AG04449 (cell line): ENCODE measurements around the gene LIG1.

ENCODE experiments used
- CTCF ChIA-PET: fragments of 350-600 bp; formaldehyde crosslinking; extraction: SDS; loops from one replicate; lab custom pipeline; 2021; ENCODE audit warnings: antibody characterized with exemption; lab: Yijun Ruan, JAX
- POLR2A ChIA-PET: fragments of 400-600, 350-600 bp; formaldehyde crosslinking; extraction: SDS; loops from one replicate; lab custom pipeline; 2020; ENCODE audit warnings: antibody characterized with exemption, inconsistent platforms; lab: Yijun Ruan, JAX
- DNase-seq: peaks from one replicate; pipeline ENCODE4 v3.0.0-alpha.2; 2010; ENCODE audit warnings: low read depth, low spot score
- H3K4me3 ChIP-seq: 2 replicates; pipeline ENCODE4 v1.5.1; 2011; ENCODE audit warnings: low read depth, mild to moderate bottlenecking, control low read depth, low read length
- TF ChIP-seq, protein P1 (sequence below): IDR thresholded peaks from one replicate; pipeline ENCODE4 v1.5.1; 2011; ENCODE audit warnings: mild to moderate bottlenecking, moderate library complexity, low read length, control low read depth, inconsistent platforms; ENCODE audit not compliant: insufficient read depth; ENCODE audit errors: missing control alignments

The LIG1 gene

DNA sequence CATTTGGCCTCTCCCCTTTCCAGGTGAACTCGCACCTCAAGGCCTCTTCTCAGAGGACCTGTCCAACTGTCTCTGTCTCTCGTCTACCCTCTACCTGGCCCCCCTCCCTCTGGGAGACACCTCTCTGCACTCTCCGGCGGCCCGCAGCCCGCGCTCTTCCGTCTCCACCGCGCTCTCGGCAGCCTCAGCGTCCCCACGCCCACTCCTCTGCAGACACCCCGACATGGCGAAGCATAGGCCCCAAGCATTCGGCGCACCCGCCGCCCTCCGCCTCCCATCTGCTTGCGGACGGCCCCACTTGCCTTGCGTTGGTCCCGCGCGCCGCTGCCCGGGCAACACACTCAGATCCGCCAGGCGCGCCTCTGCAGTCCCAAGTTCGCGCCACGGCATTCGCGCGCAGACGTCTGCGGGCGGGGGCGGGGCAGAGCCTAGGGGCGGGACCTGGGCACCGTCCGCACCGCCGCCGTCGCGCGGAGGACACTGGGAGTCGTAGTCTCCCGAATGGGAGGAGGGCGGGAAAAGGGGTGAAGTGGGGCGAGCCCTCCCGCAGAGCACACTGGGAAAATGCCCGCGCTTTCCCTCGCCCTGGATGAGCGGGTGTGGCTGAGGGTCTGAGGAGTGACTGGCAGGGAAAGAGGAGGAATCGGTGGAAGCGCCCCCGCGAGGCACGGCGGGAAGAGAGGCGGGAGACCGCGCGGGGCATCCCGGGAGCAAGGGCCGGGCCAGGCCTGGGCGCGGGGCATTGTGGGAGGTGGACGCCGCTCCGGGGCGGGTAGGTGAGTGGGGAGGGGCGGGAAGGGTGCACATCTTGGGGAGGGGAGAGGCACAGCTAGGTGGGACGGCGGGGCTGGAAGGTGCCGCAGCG lies at the start of gene LIG1, which contains the start of gene ZSWIM9:
Gene LIG1 (minus strand): TSS at position 406 of the 865 bp plus-strand sequence. CDS start 4,778 bp downstream, outside the sequence.
Gene ZSWIM9 (plus strand): TSS at position 742 of the 865 bp plus-strand sequence. CDS start 1,123 bp downstream, outside the sequence.
- ChIA-PET CTCF (interaction anchor here (0.8 to 1.7 kb wide), 6 partner anchors 8 to 206 kb away, joined by 3 to 5 read pairs (median 3); no protein-coding TSS in a partner anchor), POLR2A (no interaction called here)
- H3K4me3 ChIP-seq: peak within 1 kb of the TSS; percentile 89
- peak; percentile 64 for DNase-seq
- TF ChIP-seq, protein P1, sequence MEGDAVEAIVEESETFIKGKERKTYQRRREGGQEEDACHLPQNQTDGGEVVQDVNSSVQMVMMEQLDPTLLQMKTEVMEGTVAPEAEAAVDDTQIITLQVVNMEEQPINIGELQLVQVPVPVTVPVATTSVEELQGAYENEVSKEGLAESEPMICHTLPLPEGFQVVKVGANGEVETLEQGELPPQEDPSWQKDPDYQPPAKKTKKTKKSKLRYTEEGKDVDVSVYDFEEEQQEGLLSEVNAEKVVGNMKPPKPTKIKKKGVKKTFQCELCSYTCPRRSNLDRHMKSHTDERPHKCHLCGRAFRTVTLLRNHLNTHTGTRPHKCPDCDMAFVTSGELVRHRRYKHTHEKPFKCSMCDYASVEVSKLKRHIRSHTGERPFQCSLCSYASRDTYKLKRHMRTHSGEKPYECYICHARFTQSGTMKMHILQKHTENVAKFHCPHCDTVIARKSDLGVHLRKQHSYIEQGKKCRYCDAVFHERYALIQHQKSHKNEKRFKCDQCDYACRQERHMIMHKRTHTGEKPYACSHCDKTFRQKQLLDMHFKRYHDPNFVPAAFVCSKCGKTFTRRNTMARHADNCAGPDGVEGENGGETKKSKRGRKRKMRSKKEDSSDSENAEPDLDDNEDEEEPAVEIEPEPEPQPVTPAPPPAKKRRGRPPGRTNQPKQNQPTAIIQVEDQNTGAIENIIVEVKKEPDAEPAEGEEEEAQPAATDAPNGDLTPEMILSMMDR: peak; percentile 38

DNA sequence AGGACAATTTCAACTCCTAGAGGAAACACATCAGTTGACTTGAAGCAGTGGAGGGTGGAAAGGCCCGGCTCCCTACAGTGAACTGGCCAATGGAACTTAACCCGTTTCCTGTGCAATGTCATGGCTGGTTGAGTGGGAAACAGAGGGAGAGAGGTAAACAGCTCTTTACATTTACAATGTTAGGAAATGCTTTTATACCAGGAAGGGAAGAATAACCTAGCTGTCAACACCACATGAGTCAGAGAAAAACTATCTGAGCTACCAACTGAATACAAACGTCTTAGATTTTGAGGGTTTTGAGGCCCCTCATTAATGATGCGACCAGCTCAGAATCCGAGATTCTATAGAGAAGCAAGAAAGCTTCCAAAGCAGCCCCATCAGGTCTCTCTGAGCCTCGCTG lies 48.9 kb upstream of the LIG1 start:
- POLR2A ChIA-PET: interaction anchor here (1.1 kb wide), 1 partner anchor 14 kb away, joined by 4 read pairs; no protein-coding TSS in a partner anchor
- H3K4me3 ChIP-seq: no peak overlapping the region
- CTCF ChIA-PET: interaction anchor here (1.1 to 1.5 kb wide), 2 partner anchors 40 to 255 kb away, joined by 3 read pairs; no protein-coding TSS in a partner anchor
- TF ChIP-seq, protein P1: no peak
- DNase-seq: no peak

DNA sequence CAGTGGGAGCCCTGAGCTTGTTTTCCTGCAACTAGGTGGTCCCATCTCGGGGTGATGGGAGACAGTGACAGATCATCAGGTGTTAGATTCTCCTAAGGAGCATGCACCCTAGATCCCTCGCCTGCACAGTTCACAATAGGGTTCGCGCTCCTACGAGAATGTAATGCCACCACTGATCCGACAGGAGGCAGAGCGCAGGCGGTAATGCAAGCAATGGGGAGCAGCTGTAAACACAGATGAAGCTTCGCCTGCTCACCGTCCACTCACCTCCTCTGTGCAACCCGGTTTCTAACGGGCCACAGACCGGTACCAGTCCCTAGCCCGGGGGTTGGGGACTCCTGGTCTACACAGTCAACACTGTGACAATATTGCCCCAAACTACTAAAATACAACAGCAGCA lies 46.8 kb upstream of the LIG1 start:
- TF ChIP-seq, protein P1: no peak
- ChIA-PET CTCF (interaction anchor here (1.3 kb wide), 1 partner anchor 16 kb away, joined by 4 read pairs; no protein-coding TSS in a partner anchor), POLR2A (no interaction called here)
- H3K4me3 ChIP-seq: no peak overlapping the region
- DNase-seq: no peak

DNA sequence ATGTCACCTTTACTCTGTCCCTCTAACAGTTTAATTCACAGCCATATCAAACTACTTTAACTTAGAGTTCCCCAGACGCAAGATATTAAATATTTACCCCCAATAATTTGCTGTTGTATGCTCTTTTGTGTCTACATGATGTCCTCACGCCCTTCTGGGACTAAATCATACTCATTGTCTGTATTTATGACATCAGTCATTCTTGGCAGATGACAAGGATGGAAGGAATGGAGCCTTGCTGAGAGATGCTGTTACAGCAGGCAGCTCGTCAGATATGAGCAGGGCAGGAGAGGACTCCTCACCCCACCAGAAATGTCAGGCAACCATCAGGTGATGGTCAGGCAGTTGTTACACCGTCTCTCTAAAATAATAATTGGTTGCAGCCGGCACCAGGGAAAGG lies 43.8 kb upstream of the LIG1 start:
- DNase-seq: no peak
- ChIA-PET CTCF (interaction anchor here (0.6 to 2.4 kb wide), 2 partner anchors 10 to 621 kb away, joined by 3 to 13 read pairs; no protein-coding TSS in a partner anchor), POLR2A (no interaction called here)
- no peak overlapping the region for H3K4me3 ChIP-seq
- TF ChIP-seq, protein P1: no peak

DNA sequence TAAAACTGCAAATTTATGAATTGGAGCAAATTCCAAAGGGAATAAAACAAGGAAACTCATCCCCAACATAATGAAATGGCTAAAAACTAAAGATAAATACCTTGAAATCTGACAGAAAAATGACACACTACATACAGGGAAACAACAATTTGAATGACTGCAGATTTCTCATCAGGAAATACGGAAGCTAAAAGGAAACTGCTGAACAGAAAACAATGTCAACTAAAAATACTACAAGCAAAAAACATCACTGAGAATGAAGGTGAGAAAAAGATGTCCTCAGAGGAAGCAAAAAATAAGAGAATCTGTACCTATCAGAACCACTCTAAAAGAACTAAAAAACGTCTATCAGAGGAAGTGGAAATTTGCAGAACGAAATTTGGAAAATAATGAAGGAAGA lies 39.9 kb upstream of the LIG1 start:
- ChIA-PET POLR2A (interaction anchor here (0.7 kb wide), 1 partner anchor 166 kb away, joined by 3 read pairs; no protein-coding TSS in a partner anchor), CTCF (no interaction called here)
- DNase-seq: no peak
- TF ChIP-seq, protein P1: no peak
- no peak overlapping the region for H3K4me3 ChIP-seq
